Measurements from ENCODE around the gene PERM1.
A peak's percentile ranks its signal among the peaks of the same experiment; 100 is the strongest.
"Not testable (repeated sequence)": the region's sequence is repeated elsewhere in the genome, so short reads cannot be mapped to it uniquely, and the experiment has no call there.

The PERM1 gene

GRCh38 chr1:981955-982558 is at the start of gene PERM1:
PERM1 (minus strand) TSS chr1:982093; CDS start chr1:981029, 1,064 bp downstream.
- Mint-ChIP-seq H3K36me3 (peaks cover 0 to 4% of the 10 kb centered on the region in 2 donors), H3K4me3 (no peak within 1 kb of the TSS), H3K27me3 (peaks cover 44 to 50% of the 10 kb centered on the region in 2 donors), H3K9me3 (peaks cover 0 to 4% of the 10 kb centered on the region in 2 donors), H3K27ac (peak within 1 kb of the TSS; percentile 16), H3K4me1 (peaks cover 0 to 8% of the 10 kb centered on the region in 2 donors)
- ATAC-seq (replicated peaks) (no peak), DNase-seq (no peak)

GRCh38 chr1:1030867-1031658 is 49.2 kb upstream of the PERM1 start:
- not testable (repeated sequence) for H3K27ac Mint-ChIP-seq; H3K4me3 Mint-ChIP-seq; H3K9me3 Mint-ChIP-seq; DNase-seq; ATAC-seq (replicated peaks)
- Mint-ChIP-seq H3K36me3 (peaks cover 6 to 13% of the 10 kb centered on the region in 2 donors), H3K4me1 (peaks cover 17 to 22% of the 10 kb centered on the region in 2 donors), H3K27me3 (peaks cover 15 to 22% of the 10 kb centered on the region in 2 donors)

GRCh38 chr1:1027791-1028190 is 45.9 kb upstream of the PERM1 start:
- peaks cover 6 to 15% of the 10 kb centered on the region in 2 donors for H3K4me1 Mint-ChIP-seq

GRCh38 chr1:1026599-1027413 is 44.9 kb upstream of the PERM1 start:
- peaks cover 3 to 11% of the 10 kb centered on the region in 2 donors for H3K36me3 Mint-ChIP-seq
- no peaks in the 10 kb centered on the region for H3K9me3 Mint-ChIP-seq
- H3K27me3 Mint-ChIP-seq = peaks cover 6 to 22% of the 10 kb centered on the region in 2 donors
- H3K27ac Mint-ChIP-seq = no peak overlapping the region
- no peak for DNase-seq
- H3K4me3 Mint-ChIP-seq = no peak overlapping the region
- peaks cover 7 to 10% of the 10 kb centered on the region in 2 donors for H3K4me1 Mint-ChIP-seq
- ATAC-seq (replicated peaks) = no peak

More at GRCh38 chr1:1027791-1028190, 45.9 kb upstream of the PERM1 start:
- ATAC-seq (replicated peaks) (no peak), DNase-seq (no peak)
- H3K9me3 Mint-ChIP-seq = no peaks in the 10 kb centered on the region
- H3K27ac Mint-ChIP-seq = no peak overlapping the region
- H3K4me3 Mint-ChIP-seq = no peak overlapping the region
- peaks cover 10 to 12% of the 10 kb centered on the region in 2 donors for H3K27me3 Mint-ChIP-seq
- peaks cover 3 to 7% of the 10 kb centered on the region in 2 donors for H3K36me3 Mint-ChIP-seq

- H3K9me3 Mint-ChIP-seq = no peaks in the 10 kb centered on the region
- peaks cover 6 to 30% of the 10 kb centered on the region in 2 donors for H3K27me3 Mint-ChIP-seq
- peaks cover 3 to 11% of the 10 kb centered on the region in 2 donors for H3K36me3 Mint-ChIP-seq
- no peak for ATAC-seq (replicated peaks)
- H3K27ac Mint-ChIP-seq = no peak overlapping the region
- H3K4me3 Mint-ChIP-seq = no peak overlapping the region
- peaks cover 3 to 20% of the 10 kb centered on the region in 2 donors for H3K4me1 Mint-ChIP-seq
- no peak for DNase-seq
Measured at GRCh38 chr1:1025730-1026129, 43.8 kb upstream of the PERM1 start.

GRCh38 chr1:1024771-1025699 is 43.1 kb upstream of the PERM1 start:
- Mint-ChIP-seq H3K4me3 (no peak overlapping the region), H3K36me3 (peaks cover 3 to 11% of the 10 kb centered on the region in 2 donors), H3K27me3 (peaks cover 6 to 30% of the 10 kb centered on the region in 2 donors), H3K27ac (no peak overlapping the region), H3K9me3 (no peaks in the 10 kb centered on the region), H3K4me1 (peaks cover 3 to 20% of the 10 kb centered on the region in 2 donors)
- ATAC-seq (replicated peaks) (no peak), DNase-seq (no peak)

GRCh38 chr1:1024149-1024770 is 42.4 kb upstream of the PERM1 start:
- Mint-ChIP-seq H3K27me3 (peaks cover 6 to 30% of the 10 kb centered on the region in 2 donors), H3K4me1 (peaks cover 3 to 20% of the 10 kb centered on the region in 2 donors), H3K27ac (no peak overlapping the region), H3K4me3 (no peak overlapping the region), H3K9me3 (no peaks in the 10 kb centered on the region), H3K36me3 (peaks cover 3 to 11% of the 10 kb centered on the region in 2 donors)
- no peak for ATAC-seq (replicated peaks)
- no peak for DNase-seq

- Mint-ChIP-seq H3K27ac (no peak overlapping the region), H3K9me3 (no peaks in the 10 kb centered on the region)
Measured at GRCh38 chr1:1023700-1024099, 41.8 kb upstream of the PERM1 start.

GRCh38 chr1:1022302-1023009 is 40.6 kb upstream of the PERM1 start:
- Mint-ChIP-seq H3K27ac (no peak overlapping the region), H3K4me1 (peaks cover 3 to 20% of the 10 kb centered on the region in 2 donors), H3K4me3 (no peak overlapping the region), H3K36me3 (peaks cover 3 to 10% of the 10 kb centered on the region in 2 donors), H3K9me3 (no peaks in the 10 kb centered on the region), H3K27me3 (peaks cover 6 to 29% of the 10 kb centered on the region in 2 donors)
- no peak for ATAC-seq (replicated peaks)
- DNase-seq = no peak

More at GRCh38 chr1:1023700-1024099, 41.8 kb upstream of the PERM1 start:
- H3K4me1 Mint-ChIP-seq = peaks cover 3 to 20% of the 10 kb centered on the region in 2 donors
- no peak for ATAC-seq (replicated peaks)
- peaks cover 3 to 11% of the 10 kb centered on the region in 2 donors for H3K36me3 Mint-ChIP-seq
- no peak for DNase-seq
- no peak overlapping the region for H3K4me3 Mint-ChIP-seq
- H3K27me3 Mint-ChIP-seq = peaks cover 6 to 30% of the 10 kb centered on the region in 2 donors

- ATAC-seq (replicated peaks) = no peak
- Mint-ChIP-seq H3K36me3 (peaks cover 1 to 8% of the 10 kb centered on the region in 2 donors), H3K9me3 (no peaks in the 10 kb centered on the region), H3K27ac (no peak overlapping the region), H3K4me3 (no peak overlapping the region), H3K27me3 (peaks cover 6 to 26% of the 10 kb centered on the region in 2 donors), H3K4me1 (peaks cover 4 to 20% of the 10 kb centered on the region in 2 donors)
- DNase-seq = no peak
Measured at GRCh38 chr1:1021920-1022259, 40.0 kb upstream of the PERM1 start.

GRCh38 chr1:1021010-1021919 is 39.4 kb upstream of the PERM1 start:
- peaks cover 6 to 26% of the 10 kb centered on the region in 2 donors for H3K27me3 Mint-ChIP-seq
- H3K27ac Mint-ChIP-seq = no peak overlapping the region
- H3K36me3 Mint-ChIP-seq = peaks cover 1 to 8% of the 10 kb centered on the region in 2 donors
- peak overlapping the region; percentile 70 to 71 for H3K4me3 Mint-ChIP-seq
- ATAC-seq (replicated peaks) (no peak), DNase-seq (no peak)
- peaks cover 4 to 20% of the 10 kb centered on the region in 2 donors for H3K4me1 Mint-ChIP-seq
- no peaks in the 10 kb centered on the region for H3K9me3 Mint-ChIP-seq
